ENCODE results near the gene SMIM26. TPM values are rescaled to one million over a fixed set of nuclear protein-coding genes. Genes with fewer than 3 reads are reported as not detected.

SMIM26 gene
- total and polyA plus RNA-seq, 2 of the 13 experiments (the other 11 are each of a cell fraction or from before 2014, with no cell fraction given), result 214 to 249 TPM

DNA sequence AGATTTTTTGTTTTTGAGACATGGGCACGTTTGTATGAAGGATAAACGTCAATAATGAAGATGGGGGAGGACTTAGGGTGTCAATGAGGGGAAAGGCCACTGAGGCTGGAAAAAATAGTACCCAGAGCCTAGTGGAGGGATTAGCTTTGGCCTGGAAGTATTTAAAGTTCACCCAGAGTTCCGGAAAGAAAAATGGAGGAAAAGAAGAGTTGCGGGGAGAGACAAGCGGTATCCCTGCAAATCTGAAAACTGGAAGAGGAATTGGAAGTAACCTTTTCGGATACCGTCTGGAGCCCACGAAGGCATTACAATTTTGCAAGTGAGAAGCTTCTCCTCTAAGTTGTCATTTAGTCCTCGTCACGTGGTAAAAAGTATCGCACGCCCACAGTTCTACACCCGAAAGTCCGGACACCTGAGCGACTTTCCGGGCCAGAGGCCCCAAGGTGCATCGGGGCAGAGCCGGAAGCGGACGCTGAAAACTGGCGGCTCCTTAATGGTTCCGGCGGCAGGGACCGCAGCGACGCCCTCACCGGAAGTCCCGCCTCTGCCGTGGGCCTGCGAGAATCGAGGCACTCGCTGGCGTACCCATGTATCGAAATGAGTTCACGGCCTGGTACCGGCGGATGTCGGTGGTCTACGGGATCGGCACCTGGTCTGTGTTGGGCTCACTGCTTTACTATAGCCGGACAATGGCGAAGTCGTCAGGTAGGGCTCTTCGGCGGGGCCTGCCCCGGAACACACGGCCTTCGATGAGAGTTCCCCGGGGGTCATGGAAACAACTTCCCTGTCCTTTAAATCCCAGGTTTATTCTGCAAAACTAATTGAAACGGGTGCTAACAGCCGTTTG lies at the start of gene SMIM26 (continued):
- TF ChIP-seq PAXIP1 (CRISPR knock-in tag; conservative IDR thresholded peaks at IDR 0.05) (peak; percentile 76), ZNF563 (CRISPR knock-in tag; IDR thresholded peaks at IDR 0.05) (peak; percentile 79; the same call in 1 of the 2 replicates), NFKB2 (CRISPR knock-in tag; IDR thresholded peaks at IDR 0.05; ENCODE audit: borderline replicate concordance) (peak; percentile 98; the same call in 1 of the 2 replicates), ZNF17 (CRISPR knock-in tag; IDR thresholded peaks at IDR 0.05) (no peak), MTA1 (CRISPR knock-in tag; IDR thresholded peaks at IDR 0.05; ENCODE audit: borderline replicate concordance) (peak; percentile 86; the same call in 1 of the 2 replicates), ZNF891 (CRISPR knock-in tag; IDR thresholded peaks at IDR 0.05) (peak; percentile 99), ZMYM4 (CRISPR knock-in tag; IDR thresholded peaks at IDR 0.05) (peak; percentile 96), ZNF337 (CRISPR knock-in tag; IDR thresholded peaks at IDR 0.05; ENCODE audit: borderline replicate concordance, low read depth) (peak; percentile 95; the same call in 1 of the 2 replicates), ZNF761 (CRISPR knock-in tag; conservative IDR thresholded peaks at IDR 0.05) (peak; percentile 90), ZNF296 (CRISPR knock-in tag; conservative IDR thresholded peaks at IDR 0.05) (no peak; the same call in 1 of the 2 replicates), ZNF138 (CRISPR knock-in tag; IDR thresholded peaks at IDR 0.05; ENCODE audit: low read depth) (peak; percentile 77; the same call in 1 of the 2 replicates), ZNF567 (CRISPR knock-in tag; IDR thresholded peaks at IDR 0.05; ENCODE audit: borderline replicate concordance) (peak; percentile 83; the same call in 1 of the 2 replicates), ARNTL (CRISPR knock-in tag; IDR thresholded peaks at IDR 0.05) (peak; percentile 91)
- TF ChIP-seq, protein P1, sequence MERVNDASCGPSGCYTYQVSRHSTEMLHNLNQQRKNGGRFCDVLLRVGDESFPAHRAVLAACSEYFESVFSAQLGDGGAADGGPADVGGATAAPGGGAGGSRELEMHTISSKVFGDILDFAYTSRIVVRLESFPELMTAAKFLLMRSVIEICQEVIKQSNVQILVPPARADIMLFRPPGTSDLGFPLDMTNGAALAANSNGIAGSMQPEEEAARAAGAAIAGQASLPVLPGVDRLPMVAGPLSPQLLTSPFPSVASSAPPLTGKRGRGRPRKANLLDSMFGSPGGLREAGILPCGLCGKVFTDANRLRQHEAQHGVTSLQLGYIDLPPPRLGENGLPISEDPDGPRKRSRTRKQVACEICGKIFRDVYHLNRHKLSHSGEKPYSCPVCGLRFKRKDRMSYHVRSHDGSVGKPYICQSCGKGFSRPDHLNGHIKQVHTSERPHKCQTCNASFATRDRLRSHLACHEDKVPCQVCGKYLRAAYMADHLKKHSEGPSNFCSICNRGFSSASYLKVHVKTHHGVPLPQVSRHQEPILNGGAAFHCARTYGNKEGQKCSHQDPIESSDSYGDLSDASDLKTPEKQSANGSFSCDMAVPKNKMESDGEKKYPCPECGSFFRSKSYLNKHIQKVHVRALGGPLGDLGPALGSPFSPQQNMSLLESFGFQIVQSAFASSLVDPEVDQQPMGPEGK (CRISPR knock-in tag; IDR thresholded peaks at IDR 0.05), result peak; percentile 23; the same call in 1 of the 2 replicates
- TF ChIP-seq, protein P2, sequence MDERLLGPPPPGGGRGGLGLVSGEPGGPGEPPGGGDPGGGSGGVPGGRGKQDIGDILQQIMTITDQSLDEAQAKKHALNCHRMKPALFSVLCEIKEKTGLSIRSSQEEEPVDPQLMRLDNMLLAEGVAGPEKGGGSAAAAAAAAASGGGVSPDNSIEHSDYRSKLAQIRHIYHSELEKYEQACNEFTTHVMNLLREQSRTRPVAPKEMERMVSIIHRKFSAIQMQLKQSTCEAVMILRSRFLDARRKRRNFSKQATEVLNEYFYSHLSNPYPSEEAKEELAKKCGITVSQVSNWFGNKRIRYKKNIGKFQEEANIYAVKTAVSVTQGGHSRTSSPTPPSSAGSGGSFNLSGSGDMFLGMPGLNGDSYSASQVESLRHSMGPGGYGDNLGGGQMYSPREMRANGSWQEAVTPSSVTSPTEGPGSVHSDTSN (CRISPR knock-in tag; IDR thresholded peaks at IDR 0.05), result 0 out of 2 replicates have a peak, but pooled peaks have one; percentile 39
- TF ChIP-seq, protein P3, sequence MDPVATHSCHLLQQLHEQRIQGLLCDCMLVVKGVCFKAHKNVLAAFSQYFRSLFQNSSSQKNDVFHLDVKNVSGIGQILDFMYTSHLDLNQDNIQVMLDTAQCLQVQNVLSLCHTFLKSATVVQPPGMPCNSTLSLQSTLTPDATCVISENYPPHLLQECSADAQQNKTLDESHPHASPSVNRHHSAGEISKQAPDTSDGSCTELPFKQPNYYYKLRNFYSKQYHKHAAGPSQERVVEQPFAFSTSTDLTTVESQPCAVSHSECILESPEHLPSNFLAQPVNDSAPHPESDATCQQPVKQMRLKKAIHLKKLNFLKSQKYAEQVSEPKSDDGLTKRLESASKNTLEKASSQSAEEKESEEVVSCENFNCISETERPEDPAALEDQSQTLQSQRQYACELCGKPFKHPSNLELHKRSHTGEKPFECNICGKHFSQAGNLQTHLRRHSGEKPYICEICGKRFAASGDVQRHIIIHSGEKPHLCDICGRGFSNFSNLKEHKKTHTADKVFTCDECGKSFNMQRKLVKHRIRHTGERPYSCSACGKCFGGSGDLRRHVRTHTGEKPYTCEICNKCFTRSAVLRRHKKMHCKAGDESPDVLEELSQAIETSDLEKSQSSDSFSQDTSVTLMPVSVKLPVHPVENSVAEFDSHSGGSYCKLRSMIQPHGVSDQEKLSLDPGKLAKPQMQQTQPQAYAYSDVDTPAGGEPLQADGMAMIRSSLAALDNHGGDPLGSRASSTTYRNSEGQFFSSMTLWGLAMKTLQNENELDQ (CRISPR knock-in tag; IDR thresholded peaks at IDR 0.05; ENCODE audit: borderline replicate concordance), result peak; percentile 90
- TF ChIP-seq, protein P4, sequence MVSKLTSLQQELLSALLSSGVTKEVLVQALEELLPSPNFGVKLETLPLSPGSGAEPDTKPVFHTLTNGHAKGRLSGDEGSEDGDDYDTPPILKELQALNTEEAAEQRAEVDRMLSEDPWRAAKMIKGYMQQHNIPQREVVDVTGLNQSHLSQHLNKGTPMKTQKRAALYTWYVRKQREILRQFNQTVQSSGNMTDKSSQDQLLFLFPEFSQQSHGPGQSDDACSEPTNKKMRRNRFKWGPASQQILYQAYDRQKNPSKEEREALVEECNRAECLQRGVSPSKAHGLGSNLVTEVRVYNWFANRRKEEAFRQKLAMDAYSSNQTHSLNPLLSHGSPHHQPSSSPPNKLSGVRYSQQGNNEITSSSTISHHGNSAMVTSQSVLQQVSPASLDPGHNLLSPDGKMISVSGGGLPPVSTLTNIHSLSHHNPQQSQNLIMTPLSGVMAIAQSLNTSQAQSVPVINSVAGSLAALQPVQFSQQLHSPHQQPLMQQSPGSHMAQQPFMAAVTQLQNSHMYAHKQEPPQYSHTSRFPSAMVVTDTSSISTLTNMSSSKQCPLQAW (CRISPR knock-in tag; IDR thresholded peaks at IDR 0.05), result peak; percentile 94

All from HepG2 (cell line).